GM20431 (cell line): ENCODE results near the gene SPEM1.

Experiments used
- in situ Hi-C: fragments of 300-500 bp; cut with MseI, MboI; formaldehyde crosslinking; loops from one replicate; pipeline ENCODE4 v1.15.0; 2020; ENCODE audit warnings: low sequenced_read_pairs; ENCODE audit not compliant: unreplicated experiment

Gene SPEM1

GRCh38 chr17:7396147-7396546 lies 24.0 kb upstream of the SPEM1 start:
- in situ Hi-C loops: no loop called here

- in situ Hi-C loops: no loop called here
Measured at GRCh38 chr17:7398612-7399011, 21.5 kb upstream of the SPEM1 start.

GRCh38 chr17:7403043-7403726 lies 16.9 kb upstream of the SPEM1 start:
- in situ Hi-C loops: no loop called here

GRCh38 chr17:7403727-7403976 lies 16.5 kb upstream of the SPEM1 start:
- in situ Hi-C loops: no loop called here

- in situ Hi-C loops: no loop called here
Measured at GRCh38 chr17:7403977-7404736, 16.0 kb upstream of the SPEM1 start, which contains the start of gene TMEM256. TMEM256 (minus strand) TSS chr17:7404097; CDS start chr17:7404084, 13 bp downstream.

GRCh38 chr17:7404737-7405349 lies 15.3 kb upstream of the SPEM1 start:
- in situ Hi-C loops: no loop called here

- in situ Hi-C loops: no loop called here
Measured at GRCh38 chr17:7405350-7406234, 14.5 kb upstream of the SPEM1 start.

GRCh38 chr17:7406235-7406825 lies 13.8 kb upstream of the SPEM1 start:
- in situ Hi-C loops: no loop called here

GRCh38 chr17:7407082-7407481 lies 13.0 kb upstream of the SPEM1 start:
- in situ Hi-C loops: no loop called here

GRCh38 chr17:7407485-7408251 lies 12.5 kb upstream of the SPEM1 start, which contains the start of gene NLGN2:
NLGN2 (plus strand) TSS chr17:7407845; CDS start chr17:7408256, 411 bp downstream.
- in situ Hi-C loops: no loop called here

- in situ Hi-C loops: no loop called here
Measured at GRCh38 chr17:7408252-7408727, 11.8 kb upstream of the SPEM1 start.

GRCh38 chr17:7408863-7409262 lies 11.3 kb upstream of the SPEM1 start:
- in situ Hi-C loops: no loop called here

GRCh38 chr17:7409716-7410115 lies 10.4 kb upstream of the SPEM1 start:
- in situ Hi-C loops: no loop called here

GRCh38 chr17:7410634-7411426 lies 9.3 kb upstream of the SPEM1 start:
- in situ Hi-C loops: no loop called here

- in situ Hi-C loops: no loop called here
Measured at GRCh38 chr17:7411427-7411750, 8.7 kb upstream of the SPEM1 start.

GRCh38 chr17:7413346-7413985 lies 6.7 kb upstream of the SPEM1 start:
- in situ Hi-C loops: no loop called here

- in situ Hi-C loops: no loop called here
Measured at GRCh38 chr17:7414837-7415236, 5.3 kb upstream of the SPEM1 start.

GRCh38 chr17:7415784-7416183 lies 4.3 kb upstream of the SPEM1 start:
- in situ Hi-C loops: no loop called here
